GM12801 (cell line): ENCODE results near the gene VAPB.

Experiments used
- TF ChIP-seq, protein P1 (sequence below): IDR thresholded peaks from one replicate; pipeline ENCODE4 v1.5.1; 2011; ENCODE audit warnings: control low read depth; ENCODE audit not compliant: insufficient read length; ENCODE audit errors: extremely low read depth

VAPB gene

GRCh38 chr20:58453391-58453790 lies 64.4 kb downstream of the VAPB start:
- TF ChIP-seq, protein P1, sequence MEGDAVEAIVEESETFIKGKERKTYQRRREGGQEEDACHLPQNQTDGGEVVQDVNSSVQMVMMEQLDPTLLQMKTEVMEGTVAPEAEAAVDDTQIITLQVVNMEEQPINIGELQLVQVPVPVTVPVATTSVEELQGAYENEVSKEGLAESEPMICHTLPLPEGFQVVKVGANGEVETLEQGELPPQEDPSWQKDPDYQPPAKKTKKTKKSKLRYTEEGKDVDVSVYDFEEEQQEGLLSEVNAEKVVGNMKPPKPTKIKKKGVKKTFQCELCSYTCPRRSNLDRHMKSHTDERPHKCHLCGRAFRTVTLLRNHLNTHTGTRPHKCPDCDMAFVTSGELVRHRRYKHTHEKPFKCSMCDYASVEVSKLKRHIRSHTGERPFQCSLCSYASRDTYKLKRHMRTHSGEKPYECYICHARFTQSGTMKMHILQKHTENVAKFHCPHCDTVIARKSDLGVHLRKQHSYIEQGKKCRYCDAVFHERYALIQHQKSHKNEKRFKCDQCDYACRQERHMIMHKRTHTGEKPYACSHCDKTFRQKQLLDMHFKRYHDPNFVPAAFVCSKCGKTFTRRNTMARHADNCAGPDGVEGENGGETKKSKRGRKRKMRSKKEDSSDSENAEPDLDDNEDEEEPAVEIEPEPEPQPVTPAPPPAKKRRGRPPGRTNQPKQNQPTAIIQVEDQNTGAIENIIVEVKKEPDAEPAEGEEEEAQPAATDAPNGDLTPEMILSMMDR, result no peak

DNA sequence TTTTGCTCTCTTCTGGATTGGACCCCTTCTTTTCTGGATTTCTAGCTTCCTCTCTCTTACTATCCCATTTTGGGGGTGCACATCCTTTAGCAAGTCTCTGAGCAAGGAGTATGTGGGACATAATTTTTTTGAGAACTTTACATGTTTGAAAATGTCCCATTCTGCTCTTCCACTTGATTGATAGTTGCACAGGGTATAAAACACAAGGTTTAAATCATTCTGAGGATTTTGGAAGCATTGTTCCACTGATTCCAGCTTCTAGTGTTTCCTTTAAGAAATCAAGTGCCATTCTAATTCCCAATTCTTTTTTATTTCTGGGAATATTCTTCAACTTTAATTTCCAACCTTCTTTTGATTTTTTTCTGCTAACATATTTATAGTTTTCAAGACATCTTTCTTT lies 65.4 kb downstream of the VAPB start:
- TF ChIP-seq, protein P1, result no peak

- TF ChIP-seq, protein P1, result no peak
Measured at GRCh38 chr20:58457083-58457695, 68.2 kb downstream of the VAPB start.

- TF ChIP-seq, protein P1, result no peak
Measured at GRCh38 chr20:58458342-58459057, 69.5 kb downstream of the VAPB start.

DNA sequence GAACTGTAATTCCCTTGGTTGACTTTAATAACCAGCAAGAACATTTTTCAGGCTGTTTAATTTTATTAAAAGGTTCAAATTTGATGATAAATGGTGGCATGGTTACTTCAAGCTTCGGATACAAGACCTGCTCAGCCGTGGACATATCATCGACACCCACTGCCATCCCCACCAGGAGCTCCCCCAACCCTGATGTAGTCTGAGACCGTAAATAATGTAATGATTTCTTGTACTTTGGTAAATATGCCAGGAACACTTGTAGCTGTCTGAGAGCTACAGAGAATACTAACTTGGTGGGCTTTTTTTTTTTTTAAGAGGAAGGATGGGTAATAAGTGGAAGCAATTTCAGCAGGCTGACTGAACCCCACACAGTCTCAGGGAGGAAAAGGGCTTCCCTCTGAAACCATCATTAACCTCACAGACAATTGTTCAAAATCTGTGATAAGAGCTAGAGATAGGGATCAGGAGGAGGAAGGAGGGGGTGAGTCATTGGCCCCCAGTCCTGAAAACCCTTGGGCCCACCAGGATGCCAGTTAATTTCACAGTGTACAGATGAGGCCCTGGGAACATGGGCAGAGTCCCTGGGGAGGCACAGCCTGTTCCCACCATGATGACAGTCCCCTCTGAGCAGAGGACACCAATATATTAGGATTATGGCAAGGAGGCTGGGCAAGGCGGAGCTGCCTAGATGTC lies 70.2 kb downstream of the VAPB start:
- TF ChIP-seq, protein P1, result no peak

- TF ChIP-seq, protein P1, result no peak
Measured at GRCh38 chr20:58461104-58461503, 72.1 kb downstream of the VAPB start.

GRCh38 chr20:58461899-58462298 lies 72.9 kb downstream of the VAPB start:
- TF ChIP-seq, protein P1, result no peak
